C4-2B (cell line): Measurements from ENCODE around the gene SEMA5A.

Experiments
- CTCF ChIP-seq: fragments of 450-650 bp; conservative IDR thresholded peaks from 2 replicates; pipeline ENCODE4 v1.5.1; 2017; ENCODE audit warnings: mild to moderate bottlenecking
- ZFX ChIP-seq: fragments of 450-650 bp; IDR thresholded peaks from 2 replicates; pipeline ENCODE4 v1.6.1; 2017

- TF ChIP-seq CTCF: no peak
- TF ChIP-seq ZFX: no peak
These were observed 424.3 kb downstream of the SEMA5A start for GRCh38 chr5:9121597-9121996.
